ENCODE measurements around the gene SNRPA.

DNA sequence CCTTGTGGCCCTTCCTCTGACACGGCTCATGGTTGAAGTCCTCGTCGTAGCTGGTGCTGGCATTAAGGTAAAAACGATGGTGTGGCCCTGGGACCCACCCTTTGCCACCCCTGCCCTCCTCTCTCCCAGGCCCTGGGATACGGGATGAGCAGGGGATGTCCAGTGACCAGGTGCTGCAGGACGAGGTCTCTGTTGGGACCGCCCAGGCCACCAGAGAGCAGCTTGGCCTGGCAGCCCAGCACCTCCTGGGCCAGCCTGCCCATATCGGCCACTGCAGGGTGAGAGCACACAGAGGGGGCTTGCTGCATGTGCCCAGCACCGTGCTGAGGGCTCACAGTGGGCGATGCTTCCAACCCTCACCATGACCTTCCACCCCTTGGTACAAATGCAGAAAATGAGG lies 7.1 kb upstream of the SNRPA start:
- TF ChIP-seq, protein P1, sequence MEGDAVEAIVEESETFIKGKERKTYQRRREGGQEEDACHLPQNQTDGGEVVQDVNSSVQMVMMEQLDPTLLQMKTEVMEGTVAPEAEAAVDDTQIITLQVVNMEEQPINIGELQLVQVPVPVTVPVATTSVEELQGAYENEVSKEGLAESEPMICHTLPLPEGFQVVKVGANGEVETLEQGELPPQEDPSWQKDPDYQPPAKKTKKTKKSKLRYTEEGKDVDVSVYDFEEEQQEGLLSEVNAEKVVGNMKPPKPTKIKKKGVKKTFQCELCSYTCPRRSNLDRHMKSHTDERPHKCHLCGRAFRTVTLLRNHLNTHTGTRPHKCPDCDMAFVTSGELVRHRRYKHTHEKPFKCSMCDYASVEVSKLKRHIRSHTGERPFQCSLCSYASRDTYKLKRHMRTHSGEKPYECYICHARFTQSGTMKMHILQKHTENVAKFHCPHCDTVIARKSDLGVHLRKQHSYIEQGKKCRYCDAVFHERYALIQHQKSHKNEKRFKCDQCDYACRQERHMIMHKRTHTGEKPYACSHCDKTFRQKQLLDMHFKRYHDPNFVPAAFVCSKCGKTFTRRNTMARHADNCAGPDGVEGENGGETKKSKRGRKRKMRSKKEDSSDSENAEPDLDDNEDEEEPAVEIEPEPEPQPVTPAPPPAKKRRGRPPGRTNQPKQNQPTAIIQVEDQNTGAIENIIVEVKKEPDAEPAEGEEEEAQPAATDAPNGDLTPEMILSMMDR (IDR thresholded peaks at IDR 0.05 in 4 of 5, conservative IDR thresholded peaks at IDR 0.05 in 1 of 5) = no peak
- no peak for TF ChIP-seq POLR2A (IDR thresholded peaks at IDR 0.05)

Measured in gastrocnemius medialis (tissue), 4 donors.